HG03520 (cell line): ENCODE data around the gene FOXN4.

Experiments used
- ATAC-seq: cut with Tn5 transposase; IDR thresholded peaks from one replicate; pipeline ENCODE4 v1.9.1; 2021; ENCODE audit warnings: mild to moderate bottlenecking, moderate library complexity; ENCODE audit not compliant: unreplicated experiment

Gene FOXN4

GRCh38 chr12:109307051-109307450 is 2.0 kb downstream of the FOXN4 start:
- ATAC-seq, result no peak

DNA sequence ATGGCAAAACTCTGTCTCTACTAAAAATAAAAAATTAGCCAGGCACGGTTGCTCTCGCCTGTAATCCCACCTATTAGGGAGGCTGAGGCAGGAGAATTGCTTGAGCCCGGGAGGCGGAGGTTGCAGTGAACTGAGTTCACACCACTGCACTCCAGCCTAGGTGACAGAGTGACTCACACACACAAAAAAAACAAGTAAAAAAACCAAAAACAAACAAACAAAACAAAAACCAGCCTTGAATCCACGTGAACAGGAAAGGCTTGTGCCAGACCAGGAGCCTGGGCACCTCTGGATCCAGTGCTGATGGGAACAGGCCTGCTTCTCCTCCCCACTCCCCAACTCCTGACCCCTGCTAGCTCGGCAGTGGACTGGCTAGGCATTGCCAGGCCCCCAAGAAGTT is 3.5 kb downstream of the FOXN4 start:
- no peak for ATAC-seq

DNA sequence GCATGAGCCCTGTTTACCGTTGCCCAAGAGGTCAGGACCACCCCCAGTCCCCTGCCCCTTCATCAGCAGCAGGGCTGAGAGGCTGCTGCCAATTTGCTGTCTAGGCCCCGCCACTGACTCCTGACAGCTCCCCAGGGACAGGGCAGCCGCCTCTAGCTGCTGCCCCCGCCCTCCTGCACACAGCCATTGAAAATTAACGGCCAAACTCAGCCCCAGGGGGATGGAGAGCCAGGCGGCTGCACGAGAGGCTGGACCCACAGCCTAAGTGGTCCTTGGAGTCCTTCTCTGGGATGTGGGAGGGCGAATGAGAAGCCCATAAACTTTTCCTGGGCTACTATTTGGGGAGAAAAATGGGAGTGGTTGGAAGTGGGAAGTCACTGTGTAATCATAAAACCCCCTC is 4.6 kb downstream of the FOXN4 start:
- ATAC-seq, result no peak

DNA sequence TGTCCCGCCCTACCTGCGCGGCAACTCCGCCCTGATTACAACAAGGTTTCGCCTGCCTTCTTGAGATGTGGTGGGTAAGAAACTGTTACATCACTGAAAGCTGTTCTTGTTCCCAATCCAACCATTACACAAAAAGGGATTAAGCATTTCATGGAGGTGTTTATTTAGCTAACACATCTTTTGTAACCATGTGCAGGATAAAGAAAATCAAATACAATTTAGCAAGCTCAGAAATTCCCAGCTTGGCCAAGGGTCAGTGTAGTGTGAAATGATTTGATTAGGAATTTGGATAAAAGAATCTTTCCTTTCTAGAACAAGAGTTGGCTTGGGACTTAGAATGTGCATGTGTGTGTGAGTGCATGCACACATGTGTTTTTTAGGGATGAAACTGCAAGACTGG is 6.3 kb downstream of the FOXN4 start:
- ATAC-seq, result no peak

GRCh38 chr12:109302358-109302757 is 6.7 kb downstream of the FOXN4 start:
- no peak for ATAC-seq

GRCh38 chr12:109301643-109302168 is 7.4 kb downstream of the FOXN4 start:
- no peak for ATAC-seq

GRCh38 chr12:109299849-109300248 is 9.2 kb downstream of the FOXN4 start:
- ATAC-seq, result no peak

DNA sequence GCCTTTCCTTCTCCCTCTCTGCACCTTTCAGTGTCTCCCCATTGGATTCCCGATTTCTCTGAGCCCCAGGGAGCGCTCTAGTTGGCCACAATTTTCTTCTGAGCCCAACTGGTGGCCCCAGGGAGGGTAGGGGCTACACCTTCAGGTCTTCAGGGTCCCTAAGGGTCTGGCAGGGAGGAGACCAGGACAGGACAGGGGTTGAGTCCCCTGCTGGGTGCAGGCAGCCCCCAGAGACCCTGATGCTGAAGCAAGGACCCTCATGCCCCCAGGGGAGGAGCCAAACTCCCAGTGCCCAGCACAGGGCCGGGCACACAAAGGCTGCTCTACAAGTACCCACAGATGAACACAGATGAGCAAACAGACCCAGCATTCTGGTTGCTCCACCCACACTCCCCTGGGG is 12.7 kb downstream of the FOXN4 start:
- no peak for ATAC-seq

DNA sequence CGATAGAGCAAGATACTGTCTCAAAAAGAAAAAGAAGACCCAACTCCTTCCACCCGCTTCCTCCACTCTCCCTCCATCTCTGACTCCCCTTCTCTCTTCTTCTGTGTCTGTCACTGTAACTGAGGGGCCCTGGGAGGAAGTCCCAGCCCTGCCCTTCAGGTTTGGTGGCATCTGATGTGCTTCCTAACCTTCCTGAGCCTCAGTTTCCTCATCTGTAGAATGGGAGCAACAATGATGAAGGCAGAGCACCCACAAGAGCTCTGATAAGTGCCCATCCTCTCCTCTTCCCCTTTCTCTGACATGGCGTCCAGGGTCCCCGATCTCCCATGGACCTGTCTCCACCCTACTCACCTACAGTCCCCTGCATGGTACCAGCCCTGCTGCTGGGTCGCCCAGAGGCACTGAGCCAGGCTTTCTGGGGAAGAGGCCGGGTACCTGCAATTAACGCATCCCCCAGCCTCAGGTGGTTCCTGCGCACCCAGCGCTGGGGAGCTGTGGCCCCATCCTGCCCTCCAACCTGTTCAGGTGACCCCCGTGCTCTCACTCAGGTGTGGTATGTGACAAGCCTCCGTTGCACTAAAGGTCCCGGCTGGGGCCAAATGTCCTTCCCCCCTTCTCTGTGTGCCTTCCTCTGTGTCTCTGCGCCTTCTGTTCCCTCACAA is 13.2 kb downstream of the FOXN4 start:
- ATAC-seq, result no peak

GRCh38 chr12:109294286-109294796 is 14.7 kb downstream of the FOXN4 start:
- no peak for ATAC-seq

DNA sequence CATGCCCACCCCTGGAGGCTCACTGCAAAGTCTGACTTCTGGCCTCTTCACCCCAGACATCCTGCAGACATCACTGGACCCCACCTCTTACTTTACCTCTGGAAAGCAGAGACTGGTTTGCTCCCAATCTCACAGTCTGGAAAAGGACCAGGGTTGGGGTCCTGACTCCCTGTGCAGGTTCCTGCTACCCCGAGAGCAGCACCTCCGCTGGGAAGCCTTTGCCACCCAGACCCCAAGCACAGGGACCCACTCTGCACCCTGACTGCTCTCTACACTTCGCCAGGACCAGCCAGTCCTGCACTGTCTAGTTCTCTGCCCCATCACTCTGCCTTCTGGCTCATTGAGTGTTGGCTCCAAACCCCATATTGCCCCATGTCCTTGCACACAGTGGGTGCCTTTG is 16.0 kb downstream of the FOXN4 start:
- ATAC-seq, result no peak

GRCh38 chr12:109292342-109292711 is 16.8 kb downstream of the FOXN4 start:
- ATAC-seq, result no peak

- ATAC-seq, result no peak
Observed at GRCh38 chr12:109291521-109292341, 17.4 kb downstream of the FOXN4 start.

DNA sequence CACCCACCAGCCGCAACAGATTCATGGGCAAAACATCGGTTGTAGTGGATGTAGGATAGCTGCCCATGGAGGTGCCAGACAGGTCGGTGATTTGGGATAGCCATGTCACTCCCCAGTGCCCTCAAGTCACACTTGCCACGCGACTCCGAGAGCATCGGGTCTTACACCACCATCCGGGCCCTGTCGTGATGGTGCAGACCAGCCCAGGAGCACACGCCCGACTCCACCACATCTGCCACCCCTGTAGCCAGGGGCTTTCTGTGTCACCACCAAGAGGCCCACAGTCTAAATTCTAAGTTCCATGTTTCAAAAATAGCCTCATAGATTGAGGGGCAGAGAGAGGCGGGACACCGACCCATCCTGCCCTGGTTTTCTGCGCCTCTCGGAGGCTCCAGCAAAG is 18.0 kb downstream of the FOXN4 start:
- ATAC-seq, result no peak

DNA sequence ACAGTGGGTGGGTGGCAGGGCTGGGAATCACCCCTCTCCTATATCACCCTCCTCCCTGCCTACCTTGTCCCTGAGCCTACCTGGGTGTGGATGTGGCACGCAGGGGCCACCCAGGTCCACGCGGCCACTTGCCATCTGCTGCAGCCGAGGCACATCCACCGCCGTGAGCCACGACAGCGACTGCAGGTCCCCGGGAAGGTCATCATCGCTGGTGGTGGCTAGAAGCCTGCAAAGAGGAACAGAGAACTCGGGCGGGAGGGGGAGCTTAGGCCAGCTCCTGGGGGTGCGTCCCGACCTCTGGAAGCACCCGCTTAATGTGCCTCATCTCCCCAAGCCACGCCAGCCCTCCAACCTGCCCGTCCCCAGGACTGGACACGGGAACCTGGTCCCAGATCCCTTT is 19.0 kb downstream of the FOXN4 start:
- no peak for ATAC-seq

DNA sequence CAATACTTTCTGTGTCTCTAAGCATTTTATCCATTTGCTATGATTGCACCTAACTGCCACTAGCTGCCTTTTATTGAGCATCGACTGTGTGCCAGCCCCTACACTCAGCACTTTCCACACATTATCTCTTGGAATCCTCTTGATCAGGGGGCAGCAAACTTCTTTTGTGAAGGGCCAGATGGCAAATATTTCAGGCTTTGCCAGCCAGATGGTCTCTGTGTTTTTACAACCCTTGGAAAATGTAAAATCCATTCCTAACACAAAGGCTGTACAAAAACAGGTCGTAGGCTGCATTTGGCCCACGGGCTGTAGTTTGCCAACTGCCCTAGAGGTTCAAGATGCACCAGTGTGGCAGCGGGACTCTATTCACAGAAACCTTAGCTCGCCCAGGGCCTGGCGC is 19.5 kb downstream of the FOXN4 start:
- ATAC-seq, result no peak

GRCh38 chr12:109289004-109289403 is 20.1 kb downstream of the FOXN4 start:
- no peak for ATAC-seq

DNA sequence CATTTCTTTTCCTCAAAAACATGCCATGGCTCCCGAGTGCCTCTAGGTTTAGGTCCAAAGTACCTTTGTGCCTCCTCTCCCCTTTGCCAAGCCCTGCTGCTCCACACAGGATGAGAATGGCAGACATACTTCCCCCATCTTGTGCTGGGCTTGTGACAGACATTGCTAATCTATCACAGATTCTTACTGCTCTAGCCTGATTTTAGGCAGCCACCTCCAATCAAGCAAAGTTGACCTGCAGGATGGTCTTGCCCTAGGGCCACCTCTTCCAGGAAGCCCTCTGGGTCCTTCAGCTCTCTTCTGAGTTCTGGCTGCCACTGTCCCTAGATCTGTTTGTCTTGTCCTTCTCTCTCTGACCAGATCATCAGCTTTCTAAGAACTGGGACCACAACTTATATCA is 20.5 kb downstream of the FOXN4 start:
- ATAC-seq, result no peak

GRCh38 chr12:109287811-109288469 is 21.1 kb downstream of the FOXN4 start:
- ATAC-seq, result no peak

GRCh38 chr12:109287181-109287580 is 21.9 kb downstream of the FOXN4 start:
- ATAC-seq, result no peak

DNA sequence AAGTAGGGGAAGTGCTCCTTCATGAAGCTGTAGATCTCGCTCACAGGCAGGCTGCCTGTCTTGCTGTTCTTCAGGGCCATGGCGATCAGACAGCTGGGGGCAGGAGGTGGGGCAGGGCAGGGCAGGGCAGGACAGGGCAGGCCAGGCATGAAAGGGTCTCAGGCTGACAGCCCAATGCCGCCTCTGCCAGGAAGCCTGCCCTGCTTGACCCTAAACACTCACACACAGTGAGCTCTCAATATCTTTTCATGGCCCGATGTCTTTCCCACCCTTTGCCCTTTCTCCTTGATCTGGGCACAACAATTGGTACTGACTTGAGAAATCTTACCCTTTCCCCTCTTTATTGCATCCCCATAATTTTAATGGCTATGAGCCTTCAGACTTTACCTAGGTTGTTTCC is 22.4 kb downstream of the FOXN4 start:
- ATAC-seq, result no peak

DNA sequence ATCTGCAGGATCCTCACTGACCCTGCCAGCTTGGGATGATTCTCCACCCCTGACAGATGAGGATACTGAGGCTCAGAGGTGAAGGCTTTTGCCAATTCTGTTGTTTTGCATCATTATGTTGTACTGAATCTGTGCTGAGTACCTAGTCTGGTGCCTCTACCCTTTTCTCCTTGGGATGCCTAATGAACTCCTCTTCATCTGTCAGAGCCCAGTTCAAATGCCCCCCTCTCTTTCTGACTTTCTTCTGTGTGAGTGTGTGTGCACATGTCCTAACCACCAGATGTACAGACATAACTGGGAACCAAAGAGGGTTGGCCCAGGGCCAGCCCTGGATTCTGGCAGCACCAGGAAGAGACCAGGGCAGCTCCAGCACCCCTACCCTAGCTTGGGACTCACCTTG is 22.8 kb downstream of the FOXN4 start:
- no peak for ATAC-seq
